Left hindlimb (tissue), 1 donor: ENCODE data around the gene CDR2.
"Not testable (repeated sequence)": the region's sequence is repeated elsewhere in the genome, so short reads cannot be mapped to it uniquely, and the experiment has no call there.

Experiments
- DNase-seq: peaks from one replicate; pipeline ENCODE4 v3.0.0-alpha.2; 2018

The CDR2 gene

DNA sequence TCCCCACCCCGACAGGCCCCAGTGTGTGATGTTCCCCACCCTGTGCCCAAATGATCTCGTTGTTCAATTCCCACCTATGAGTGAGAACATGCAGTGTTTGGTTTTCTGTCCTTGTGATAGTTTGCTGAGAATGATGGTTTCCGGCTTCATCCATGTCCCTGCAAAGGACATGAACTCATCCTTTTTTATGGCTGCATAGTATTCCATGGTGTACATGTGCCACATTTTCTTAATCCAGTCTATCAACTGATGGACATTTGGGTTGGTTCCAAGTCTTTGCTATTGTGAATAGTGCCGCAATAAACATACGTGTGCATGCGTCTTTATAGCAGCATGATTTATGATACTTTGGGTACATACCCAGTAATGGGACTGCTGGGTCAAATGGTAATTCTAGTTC is 23.4 kb downstream of the CDR2 start:
- not testable (repeated sequence) for DNase-seq

DNA sequence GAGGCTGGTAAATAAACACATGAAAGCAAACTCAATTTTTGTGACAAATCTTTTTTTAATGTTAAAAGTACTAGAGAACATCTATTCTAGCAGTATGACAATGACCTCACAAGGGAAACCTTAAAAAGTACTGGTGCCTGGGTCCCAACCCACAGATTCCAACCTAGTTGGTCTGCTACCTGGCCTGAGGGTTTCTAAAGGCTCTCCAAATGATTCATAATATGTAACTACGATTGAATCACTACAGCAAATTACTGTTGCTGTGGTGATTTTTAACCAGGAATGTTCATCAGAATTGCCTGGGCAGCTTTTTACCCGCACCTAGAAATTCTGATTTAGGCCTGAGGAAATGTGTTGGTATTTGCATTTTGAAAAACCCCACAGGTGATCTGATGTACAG is 26.1 kb downstream of the CDR2 start:
- no peak for DNase-seq

DNA sequence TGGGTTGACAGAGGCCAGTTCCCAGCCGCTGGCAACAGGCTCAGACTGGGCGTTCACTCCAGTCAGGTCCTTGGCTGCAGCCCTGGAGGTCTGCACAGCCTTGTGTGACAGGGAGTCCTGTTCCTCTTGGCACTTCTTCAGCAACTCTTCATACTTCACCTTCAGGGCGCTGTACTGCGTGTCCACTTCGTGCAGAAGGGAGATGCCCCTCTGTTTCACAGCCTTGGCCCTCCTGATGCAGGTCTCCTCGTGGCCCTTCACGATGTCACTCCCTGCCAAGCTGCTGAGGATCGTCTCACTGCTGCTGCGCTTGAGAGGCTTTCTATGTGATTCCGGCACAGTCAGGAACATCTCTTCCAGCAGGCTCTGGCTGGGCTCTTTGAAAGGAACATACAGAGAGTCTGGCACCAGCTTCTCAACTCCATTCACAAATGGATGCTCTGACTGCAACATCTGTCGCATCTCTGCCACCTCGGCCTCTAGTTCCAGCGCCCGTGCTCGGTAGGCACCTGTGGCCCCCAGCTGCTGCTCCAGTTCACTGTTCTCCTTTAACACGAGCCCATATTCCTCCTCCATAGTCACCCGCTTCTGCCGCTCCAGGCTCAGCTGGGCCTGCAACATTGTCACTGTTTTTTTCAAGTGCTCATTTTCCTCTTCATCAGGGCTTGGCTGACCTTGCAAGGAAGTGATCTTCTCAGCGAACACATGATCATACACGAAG is 27.2 kb downstream of the CDR2 start:
- no peak for DNase-seq

DNA sequence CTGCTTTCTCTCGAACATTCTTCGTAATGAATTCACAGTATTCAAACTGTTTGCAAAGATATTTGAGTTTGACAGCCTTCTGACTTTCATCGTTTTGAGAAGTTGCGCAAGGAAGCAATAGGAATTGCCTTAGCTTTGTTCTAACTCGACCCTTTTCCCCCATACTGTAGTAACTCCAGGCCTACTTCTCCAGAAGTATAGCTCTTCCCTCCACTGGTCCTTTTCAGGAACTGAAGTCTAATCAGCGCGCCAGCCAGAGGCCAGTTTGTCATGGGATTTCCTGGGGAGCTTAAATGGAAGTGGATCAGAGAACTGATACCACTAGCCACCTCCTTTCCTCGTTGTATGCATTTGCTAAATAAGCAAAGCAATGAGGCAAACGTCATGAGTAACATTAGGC is 27.9 kb downstream of the CDR2 start:
- no peak for DNase-seq

DNA sequence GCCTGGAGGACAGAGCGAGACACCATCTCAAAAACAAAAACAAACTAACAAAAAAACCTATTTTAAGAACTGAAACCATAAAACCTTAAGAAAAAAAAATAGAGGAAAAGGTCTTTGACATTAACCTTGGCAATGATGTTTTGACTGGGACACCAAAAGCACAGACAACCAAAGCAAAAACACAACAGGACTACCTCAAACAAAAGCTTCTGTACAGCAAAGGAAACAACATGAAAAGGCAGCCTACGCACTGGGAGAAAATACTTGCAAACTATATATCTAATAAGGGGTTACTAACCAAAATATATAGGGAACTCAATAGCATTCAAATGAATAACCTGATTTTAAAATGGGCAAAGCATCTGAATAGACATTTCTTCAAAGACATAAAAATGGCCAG is 32.3 kb downstream of the CDR2 start:
- DNase-seq: no peak

DNA sequence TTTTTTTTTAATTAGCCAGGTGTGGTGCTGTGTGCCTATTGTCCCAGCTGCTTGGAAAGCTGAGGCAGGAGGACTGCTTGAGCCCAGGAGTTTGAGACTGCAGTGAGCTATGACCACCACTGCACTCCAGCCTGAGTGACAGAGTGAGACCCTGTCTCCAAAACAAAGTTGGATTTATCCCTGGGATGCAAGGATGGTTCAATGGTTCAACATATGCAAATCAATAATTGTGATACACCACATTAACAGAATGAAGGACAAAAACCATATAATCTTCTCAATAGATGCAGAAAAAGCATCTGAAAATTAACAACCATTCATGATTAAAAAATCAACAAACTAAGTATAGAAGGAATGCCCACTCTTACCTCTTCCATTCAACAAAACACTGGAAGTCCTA is 33.5 kb downstream of the CDR2 start:
- no peak for DNase-seq

DNA sequence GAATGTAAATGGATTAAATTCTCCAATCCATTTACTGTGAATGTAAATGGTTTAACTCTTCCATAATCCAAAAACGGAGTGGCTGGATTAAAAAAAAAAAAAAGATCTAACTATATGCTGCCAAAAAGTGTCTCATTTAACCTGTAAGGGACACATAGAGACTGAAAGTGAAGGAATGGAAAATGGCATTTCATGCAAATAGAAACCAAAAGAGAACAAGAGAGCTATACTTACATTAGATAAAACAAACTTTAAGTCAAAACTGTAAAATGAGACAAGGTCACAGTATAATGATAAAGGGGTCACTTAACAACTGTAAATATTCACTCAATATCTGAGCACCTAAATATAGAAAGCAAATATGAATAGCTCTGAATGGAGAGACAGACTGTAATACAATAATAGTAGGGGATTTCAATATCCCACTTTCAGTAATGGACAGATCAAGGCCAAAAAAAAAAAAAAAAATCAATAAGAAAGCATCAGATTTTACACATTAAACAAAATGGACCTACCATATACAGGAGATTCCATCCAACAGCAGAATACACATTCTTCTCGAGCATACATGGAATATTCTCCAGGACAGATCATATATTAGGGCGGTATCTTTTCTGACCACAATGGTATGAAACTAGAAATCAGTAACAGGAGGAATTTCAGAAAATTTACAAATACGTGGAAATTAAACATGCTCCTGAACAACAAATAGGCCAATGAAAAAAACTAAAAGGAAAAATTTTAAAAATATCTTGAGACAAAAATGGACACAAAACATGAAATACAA is 36.4 kb downstream of the CDR2 start:
- no peak for DNase-seq

DNA sequence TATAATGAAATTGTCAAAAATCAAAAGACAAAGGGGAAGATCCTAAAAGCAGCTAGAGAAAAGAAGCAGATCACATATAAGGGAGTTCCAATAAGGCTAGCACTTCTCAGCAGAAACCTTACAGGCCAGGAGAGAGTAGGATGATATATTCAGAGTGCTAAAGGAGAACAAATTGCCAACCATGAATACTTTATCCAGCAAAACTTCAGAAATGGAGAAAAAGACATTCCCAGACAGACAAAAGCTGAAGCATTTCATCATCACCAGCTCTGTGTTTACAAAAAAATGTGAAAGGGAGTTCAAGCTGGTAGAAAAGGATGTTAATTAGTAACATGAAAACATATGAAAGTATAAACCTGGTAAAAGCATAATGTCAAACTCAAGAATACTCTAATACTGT is 37.4 kb downstream of the CDR2 start:
- no peak for DNase-seq

DNA sequence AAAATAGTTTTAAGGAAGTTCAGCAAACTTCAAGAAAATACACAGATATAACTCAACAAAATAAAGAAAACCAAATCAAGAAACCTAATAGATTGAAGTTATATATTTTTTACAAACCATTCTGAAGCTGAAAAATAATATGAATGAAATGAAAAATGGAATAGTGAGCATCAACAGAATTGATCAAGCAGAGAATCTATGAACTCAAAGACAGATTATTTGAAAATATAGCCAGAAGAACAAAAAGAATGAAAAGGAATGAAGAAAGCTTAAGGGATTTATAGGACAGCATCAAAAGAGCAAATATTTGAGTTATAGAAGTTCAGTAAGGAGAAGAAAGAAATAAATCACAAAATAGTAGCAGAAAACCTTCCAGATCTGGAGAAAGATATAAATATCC is 37.8 kb downstream of the CDR2 start:
- DNase-seq: no peak

DNA sequence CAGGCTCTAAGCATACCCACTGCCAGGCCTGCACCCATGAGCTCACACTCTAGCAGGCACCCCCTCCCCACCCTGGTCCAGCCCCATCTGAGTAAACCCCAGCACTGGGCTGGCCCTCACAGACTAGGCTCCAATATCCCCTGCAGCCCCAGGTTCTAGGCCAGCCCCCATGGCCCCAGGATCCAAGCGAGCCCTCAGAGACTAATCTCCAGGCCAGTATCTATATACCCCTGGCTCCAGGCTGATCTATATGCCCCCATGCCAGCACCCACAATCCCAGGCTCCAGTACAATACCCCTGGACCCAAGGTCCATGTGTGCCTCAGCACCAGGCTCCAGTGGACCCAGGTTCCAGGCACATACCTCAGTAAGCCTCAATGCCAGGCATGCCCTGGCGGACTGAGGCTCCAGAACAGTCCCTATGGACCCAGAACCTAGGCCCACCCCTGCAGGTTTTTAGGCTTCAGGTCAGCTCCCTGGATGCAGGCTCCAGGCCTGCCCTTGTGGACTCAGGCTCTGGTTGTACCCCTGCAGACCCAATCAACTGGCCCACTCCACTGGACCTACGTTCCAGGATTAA is 38.7 kb downstream of the CDR2 start:
- no peak for DNase-seq

DNA sequence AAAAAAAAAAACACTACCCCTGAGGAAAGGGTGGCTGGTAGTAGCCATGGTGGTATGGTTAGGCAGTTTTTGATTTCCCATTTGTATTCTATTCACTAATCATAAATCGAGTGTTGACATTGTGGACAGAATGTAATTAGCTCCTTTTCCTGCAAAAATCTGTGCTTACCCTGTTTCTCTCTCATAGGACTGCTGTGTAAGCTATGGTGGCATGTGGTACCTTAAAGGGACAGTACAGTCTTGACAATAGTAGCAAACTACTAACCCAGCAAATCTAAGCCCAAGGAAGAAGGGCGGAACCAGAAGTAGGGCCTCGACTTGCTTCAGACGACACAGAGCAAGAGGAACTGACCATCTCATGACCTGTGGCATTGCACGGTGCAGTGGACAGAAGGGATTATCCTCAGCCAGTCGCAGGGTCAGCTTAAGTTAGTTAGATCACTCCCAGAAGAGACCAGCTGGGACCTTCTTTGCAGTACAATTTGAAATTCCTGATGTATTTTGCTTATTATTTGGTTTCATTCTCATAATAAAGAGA is 40.9 kb downstream of the CDR2 start:
- no peak for DNase-seq

DNA sequence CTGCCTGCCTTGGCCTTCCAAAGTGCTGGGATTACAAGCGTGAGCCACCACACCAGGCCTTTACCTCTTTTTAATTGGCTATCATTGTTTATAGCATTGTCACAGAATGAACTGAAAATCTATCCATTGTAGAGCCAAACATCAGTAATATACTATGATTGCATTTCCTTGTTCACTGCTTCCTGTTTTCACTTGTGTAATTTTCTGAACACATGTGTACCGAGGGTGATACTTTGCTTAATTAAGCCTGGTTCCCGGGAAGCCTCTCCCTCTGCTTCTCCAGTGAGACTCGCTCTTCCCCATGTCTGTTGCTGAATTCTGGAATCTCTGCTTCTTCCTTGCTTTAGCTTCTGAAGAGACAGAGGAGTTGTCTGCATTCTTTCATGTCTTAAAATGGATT is 44.1 kb downstream of the CDR2 start:
- no peak for DNase-seq

DNA sequence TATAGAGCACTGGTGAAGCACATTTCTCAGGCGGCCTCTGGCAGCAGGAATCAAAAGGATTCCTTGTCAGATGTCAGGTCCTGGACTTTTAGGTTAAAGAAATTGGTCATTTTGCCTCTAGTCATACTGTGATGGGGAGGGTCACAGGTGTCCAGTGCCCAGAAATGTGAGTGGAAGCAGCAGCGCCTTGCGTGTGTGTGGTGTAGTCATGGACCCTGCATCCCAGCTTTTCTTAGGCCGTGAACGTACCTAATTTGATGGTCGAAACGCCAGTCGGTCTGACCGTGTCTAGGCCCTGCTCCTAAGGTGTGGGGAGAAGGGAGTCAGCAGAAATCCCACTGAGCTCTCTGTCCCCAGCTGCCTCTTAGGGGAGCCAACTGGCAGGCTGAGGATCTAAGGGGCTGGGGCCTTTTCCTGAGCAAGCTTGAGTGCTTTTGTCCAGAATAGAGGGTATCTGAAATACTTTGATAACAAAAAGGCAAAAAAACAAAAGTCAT is 45.2 kb downstream of the CDR2 start:
- no peak for DNase-seq

DNA sequence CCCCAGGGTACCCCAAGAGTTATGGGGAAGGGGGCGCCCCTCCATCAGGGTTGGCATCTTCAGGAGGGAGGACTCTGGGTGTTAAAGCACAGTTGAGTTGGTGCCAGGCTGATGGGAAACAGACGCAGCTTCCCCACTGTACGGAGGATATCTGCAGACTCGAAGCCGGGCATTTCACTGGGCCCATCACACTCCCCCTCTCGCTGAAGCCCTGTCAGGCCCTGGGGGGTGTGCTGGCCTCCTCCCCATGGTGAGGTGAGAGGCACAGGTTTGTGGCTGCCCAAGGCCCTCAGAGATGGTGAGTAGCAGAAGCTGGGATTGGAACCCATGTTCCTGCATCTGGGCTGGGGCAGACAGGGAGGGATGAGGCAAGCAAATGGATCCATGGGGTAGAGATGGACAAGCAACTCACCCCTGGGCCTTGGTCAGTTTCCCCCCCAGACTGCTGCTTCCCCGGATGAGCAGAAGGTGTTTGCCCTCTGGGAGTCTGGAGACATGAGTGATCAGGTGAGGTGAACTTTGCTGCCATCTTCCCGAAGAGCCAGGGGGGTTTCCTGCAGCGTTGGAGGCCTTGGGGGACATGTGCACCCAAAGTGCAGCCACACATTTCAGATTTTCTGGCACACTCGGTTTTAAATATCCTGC is 46.2 kb downstream of the CDR2 start:
- no peak for DNase-seq

DNA sequence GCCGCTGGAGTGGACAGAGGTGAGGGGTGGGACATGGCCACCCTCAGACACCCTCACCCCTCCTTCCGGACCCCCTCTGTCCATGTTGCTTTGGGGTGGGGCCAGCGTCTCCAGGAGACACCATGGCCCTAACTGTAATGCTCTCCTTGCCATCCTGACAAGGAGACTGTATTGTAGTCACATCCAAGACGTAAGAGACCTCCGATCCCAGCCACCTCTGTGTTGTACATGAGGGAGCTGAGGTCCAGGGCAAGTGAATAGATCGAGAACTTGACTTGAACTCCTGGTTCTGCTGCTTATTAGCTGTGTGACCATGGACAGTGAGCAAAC is 47.0 kb downstream of the CDR2 start:
- DNase-seq: no peak

DNA sequence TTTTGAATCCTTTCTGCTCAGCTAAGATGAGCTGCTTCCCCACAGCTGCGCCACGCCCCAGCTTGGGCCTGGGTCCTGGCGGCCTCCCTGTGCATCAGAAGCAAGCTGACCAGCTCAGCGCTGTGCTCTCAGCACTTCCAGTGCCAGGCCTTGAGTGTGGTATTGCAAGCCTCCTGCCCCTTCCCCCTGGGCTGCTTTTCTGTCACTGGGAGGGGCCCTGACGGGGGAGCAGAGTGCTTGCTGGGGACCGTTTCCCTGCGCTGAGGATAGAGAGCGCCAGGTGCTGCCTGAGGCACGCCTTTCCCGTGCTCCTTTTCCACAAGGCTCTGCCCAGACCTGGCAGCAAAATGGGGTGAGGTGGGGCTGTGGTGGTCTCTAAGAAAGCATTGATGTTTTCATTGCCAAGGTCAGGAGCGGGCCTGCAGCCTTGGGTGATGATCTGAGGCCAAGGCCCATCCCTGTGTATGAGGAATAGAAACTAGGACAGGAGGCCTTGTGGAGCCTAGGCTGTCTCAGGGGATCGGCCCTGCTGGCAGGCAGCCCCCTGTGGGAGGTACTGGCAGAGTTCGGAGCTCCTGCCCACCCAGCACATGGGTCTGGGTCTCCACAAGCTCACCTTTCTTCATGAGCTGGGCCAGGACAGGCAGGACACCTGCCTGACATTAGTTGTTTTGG is 47.5 kb downstream of the CDR2 start:
- DNase-seq: no peak

DNA sequence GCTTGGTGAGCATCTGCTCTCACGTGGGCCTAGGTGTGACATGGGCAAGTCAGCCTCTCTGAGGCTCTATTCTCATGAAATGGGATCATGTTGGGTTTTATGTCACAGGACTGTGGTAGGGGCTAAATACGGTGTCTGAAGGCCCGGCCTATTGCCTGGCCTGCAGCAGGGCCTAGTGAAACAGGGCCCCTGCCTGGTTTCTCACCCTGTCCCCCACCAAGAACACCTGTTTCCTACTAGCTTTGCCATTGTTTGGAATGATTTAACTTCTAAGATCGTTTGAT is 48.1 kb downstream of the CDR2 start:
- DNase-seq: no peak

DNA sequence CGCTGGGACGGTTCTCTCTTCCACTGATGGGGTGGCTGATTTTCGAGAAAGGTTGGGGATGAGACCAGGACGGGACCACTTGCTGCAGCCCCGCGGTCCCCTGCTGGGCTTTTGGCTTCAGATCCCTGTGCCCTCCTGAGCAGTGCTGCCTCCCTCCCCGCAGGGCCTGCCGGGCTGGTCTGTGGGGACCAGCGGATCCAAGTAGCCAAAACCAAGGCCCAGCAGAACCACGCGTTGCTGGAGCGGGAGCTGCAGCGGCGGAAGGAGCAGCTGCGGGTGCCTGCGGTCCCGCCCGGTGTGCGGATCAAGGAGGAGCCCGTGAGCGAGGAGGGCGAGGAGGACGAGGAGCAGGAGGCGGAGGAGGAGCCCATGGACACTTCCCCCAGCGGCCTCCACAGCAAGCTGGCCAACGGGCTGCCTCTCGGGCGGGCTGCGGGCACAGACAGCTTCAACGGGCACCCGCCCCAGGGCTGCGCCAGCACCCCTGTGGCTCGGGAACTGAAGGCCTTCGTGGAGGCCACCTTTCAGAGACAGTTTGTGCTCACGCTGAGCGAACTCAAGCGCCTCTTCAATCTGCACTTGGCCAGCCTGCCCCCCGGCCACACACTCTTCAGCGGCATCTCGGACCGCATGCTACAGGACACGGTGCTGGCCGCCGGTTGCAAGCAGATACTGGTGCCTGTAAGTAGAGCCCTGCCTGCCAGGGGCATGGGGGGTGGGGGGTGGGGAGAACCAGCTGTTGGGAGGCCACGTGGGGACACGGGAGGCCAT is 48.6 kb downstream of the CDR2 start:
- no peak for DNase-seq

DNA sequence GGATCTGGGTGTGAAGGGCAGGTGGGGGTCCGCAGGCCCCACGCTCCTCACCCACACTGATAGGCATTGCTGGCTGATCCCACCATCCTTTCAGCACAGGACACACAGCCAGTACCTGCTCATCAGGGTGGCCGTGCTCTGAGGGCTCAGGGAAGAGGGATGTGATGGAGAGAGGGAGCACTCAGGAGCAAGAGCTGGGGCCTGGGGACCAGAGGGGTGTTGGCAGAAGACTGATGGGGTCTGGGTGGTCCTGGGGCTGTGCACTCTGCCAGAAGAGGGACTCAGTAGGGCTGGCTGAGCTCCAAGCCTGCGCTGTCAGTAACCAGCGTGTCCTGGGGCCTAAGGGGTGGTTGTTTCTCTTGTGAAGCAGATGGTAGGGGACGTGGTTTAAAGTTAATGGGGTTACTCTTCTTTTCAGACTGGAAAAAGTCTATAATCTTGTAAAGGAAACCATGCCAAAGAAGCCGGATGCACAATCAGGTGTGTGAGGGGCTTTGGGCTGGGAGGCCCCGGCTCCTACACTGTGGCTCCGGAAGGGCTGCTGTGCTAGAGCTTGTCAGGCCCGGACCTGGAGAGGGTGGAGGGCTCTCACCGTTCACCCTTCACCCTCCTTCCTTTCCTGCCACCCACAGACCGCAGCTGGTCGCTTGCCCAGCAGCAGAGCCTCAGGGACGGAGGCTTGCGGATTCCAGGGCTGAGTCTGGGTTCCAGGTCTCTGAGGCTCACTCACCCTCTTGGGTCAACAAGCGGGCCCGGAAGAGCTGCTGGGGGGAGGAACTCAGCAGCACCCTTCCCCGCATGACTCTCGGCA is 49.4 kb downstream of the CDR2 start:
- no peak for DNase-seq

DNA sequence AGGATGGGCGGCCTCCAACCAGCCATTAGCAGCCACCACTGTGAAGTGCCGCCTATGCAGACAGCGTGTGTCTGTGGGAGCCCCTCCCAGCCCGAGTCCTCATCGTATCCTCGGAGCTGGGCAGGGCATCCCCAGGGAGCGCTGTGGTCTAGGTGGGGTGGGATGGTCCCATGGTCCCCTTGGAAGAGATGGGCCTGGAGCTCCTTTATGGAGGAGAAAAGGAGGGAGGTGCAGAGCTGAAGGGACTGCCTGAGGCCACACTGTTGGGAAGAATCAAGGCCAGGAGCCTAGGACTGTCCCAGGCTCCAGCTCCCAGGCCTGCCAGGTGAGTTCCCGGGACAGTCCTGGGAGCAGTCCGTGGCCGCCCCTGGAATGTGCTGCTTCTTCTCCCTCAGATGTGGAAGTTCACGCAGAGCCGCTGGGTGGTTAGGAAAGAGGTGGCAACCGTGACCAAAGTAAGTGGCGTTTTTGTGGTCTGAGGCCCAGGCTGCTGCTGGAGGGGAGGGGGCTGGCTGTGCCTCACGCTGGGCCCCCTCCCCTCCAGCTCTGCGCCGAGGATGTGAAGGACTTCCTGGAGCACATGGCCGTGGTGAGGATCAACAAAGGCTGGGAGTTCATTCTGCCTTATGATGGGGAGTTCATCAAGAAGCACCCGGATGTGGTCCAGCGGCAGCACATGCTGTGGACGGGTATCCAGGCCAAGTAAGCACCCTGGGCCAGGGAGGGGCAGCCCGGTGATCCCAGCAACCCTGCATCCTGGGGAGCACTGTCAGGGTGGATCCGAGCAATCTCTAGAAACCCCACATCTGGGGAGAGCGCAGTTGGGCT is 50.2 kb downstream of the CDR2 start:
- no peak for DNase-seq
